Mesodermal cell (in vitro differentiated cells): ENCODE data around the gene TMEM245.

Experiments
- H3K27ac ChIP-seq: 2 replicates; pipeline ENCODE4 v1.7.0; 2013; ENCODE audit warnings: mild to moderate bottlenecking, low read depth, low read length, moderate library complexity; ENCODE audit not compliant: severe bottlenecking
- H3K36me3 ChIP-seq: 2 replicates; pipeline ENCODE4 v1.7.1; 2013; ENCODE audit warnings: mild to moderate bottlenecking, low read length, moderate library complexity; ENCODE audit not compliant: control insufficient read depth, insufficient read depth
- H3K4me1 ChIP-seq: one replicate; pipeline ENCODE4 v1.7.1; 2013; ENCODE audit warnings: mild to moderate bottlenecking, low read length; ENCODE audit not compliant: insufficient read depth, control insufficient read depth, poor library complexity, severe bottlenecking
- H3K4me3 ChIP-seq: 2 replicates; pipeline ENCODE4 v1.7.0; 2013; ENCODE audit warnings: low read length, control low read depth, mild to moderate bottlenecking; ENCODE audit not compliant: insufficient read depth, poor library complexity, severe bottlenecking; ENCODE audit errors: extremely low read depth
- H3K9me3 ChIP-seq: 2 replicates; pipeline ENCODE4 v1.7.1; 2013; ENCODE audit warnings: mild to moderate bottlenecking, low read length, moderate library complexity; ENCODE audit not compliant: control insufficient read depth
- WGBS, 2 experiments: methylation state at CpG; one replicate each; pipeline ENCODE4 v1.1.5; 2013; ENCODE audit warnings: missing lambda C conversion rate in 2 of 2; ENCODE audit not compliant: insufficient coverage in 2 of 2; 5-methylcytosine and 5-hydroxymethylcytosine counted together

TMEM245 gene

DNA sequence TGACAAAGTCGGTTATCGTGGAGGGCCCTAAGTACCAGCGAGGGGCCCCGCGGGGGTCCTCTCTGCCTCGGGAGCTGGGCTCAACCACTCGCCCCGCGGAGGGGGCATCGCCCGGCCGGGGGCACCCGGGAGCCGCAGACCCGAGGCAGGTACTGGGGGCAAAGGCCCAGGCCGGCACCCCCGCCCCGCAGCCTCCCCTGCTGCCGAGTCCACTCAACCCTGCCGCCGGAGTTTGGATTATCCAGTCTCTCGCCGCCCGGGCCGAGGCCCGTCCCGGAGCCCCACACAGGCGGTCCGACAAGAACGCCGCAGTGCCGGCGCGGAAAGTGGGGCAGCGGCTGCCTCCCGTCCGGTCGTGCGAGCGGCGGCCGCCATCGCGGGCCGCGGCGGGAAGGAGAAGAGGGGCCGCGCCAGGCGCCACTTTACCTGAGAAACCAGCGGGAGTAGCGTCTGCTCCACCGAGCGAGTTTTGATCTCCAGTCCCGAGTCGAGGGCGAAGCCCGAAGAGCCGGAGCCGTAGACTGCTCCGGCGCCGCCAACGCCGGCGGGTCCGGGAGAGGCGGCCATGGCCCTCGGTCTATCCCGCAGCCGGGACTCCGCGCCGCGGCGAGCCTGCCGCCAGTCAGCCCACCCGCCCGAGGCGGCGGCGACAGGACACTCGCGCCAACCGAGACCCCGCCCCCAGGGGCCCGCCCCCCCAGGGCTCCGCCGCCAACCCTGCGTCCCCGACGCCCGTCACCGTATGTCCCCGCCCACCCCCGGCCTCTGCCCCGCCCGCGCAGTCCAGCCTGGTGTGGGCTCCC, 106.7 kb downstream of the TMEM245 start, which contains the start of gene CTNNAL1:
Gene CTNNAL1, minus strand, starts transcription at position 624 of the 803 bp plus-strand sequence. Its CDS starts 57 bp downstream, at position 567.
- 0% methylated on average over 50 to 52 of the region's 99 CpGs for WGBS, 2 experiments
- H3K4me1 ChIP-seq, result peaks cover 26% of the 10 kb centered on the region

GRCh38 chr9:109012009-109012875, 107.5 kb downstream of the TMEM245 start:
- Histone ChIP-seq H3K4me1 (peaks cover 26% of the 10 kb centered on the region), H3K9me3 (no peaks in the 10 kb centered on the region), H3K27ac (peak overlapping the region; percentile 89), H3K4me3 (peak overlapping the region; percentile 81), H3K36me3 (peaks cover 1% of the 10 kb centered on the region)
- WGBS, 2 experiments, result 5 to 8% methylated on average over 23 to 24 of the region's 29 CpGs

More for the DNA sequence above, 106.7 kb downstream of the TMEM245 start, which contains the start of gene CTNNAL1:
- H3K27ac ChIP-seq, result peak within 1 kb of the TSS; percentile 89
- H3K36me3 ChIP-seq, result peaks cover 9% of the 10 kb centered on the region
- no peaks in the 10 kb centered on the region for H3K9me3 ChIP-seq
- H3K4me3 ChIP-seq, result peak within 1 kb of the TSS; percentile 81

- Histone ChIP-seq H3K36me3 (peaks cover 7% of the 10 kb centered on the region), H3K4me1 (peaks cover 26% of the 10 kb centered on the region), H3K4me3 (no peak overlapping the region), H3K9me3 (no peaks in the 10 kb centered on the region), H3K27ac (peak overlapping the region; percentile 89)
Measured at GRCh38 chr9:109011231-109011671, 108.5 kb downstream of the TMEM245 start.

- H3K4me3 ChIP-seq, result no peak overlapping the region
- peaks cover 26% of the 10 kb centered on the region for H3K4me1 ChIP-seq
- H3K36me3 ChIP-seq, result peaks cover 7% of the 10 kb centered on the region
- H3K27ac ChIP-seq, result no peak overlapping the region
- H3K9me3 ChIP-seq, result no peaks in the 10 kb centered on the region
- 80 to 100% methylated on average over 1 of the region's 1 CpG for WGBS, 2 experiments
Measured at GRCh38 chr9:109010746-109011145, 109.0 kb downstream of the TMEM245 start.

GRCh38 chr9:109005678-109006077, 114.1 kb downstream of the TMEM245 start:
- WGBS, 2 experiments, result 100% methylated on average over 1 of the region's 3 CpGs; no CpG with 5 or more reads in 1 of the 2 experiments
- H3K4me3 ChIP-seq, result no peak overlapping the region
- H3K4me1 ChIP-seq, result peaks cover 10% of the 10 kb centered on the region
- H3K27ac ChIP-seq, result no peak overlapping the region
- H3K36me3 ChIP-seq, result peaks cover 20% of the 10 kb centered on the region
- H3K9me3 ChIP-seq, result peaks cover 16% of the 10 kb centered on the region

DNA sequence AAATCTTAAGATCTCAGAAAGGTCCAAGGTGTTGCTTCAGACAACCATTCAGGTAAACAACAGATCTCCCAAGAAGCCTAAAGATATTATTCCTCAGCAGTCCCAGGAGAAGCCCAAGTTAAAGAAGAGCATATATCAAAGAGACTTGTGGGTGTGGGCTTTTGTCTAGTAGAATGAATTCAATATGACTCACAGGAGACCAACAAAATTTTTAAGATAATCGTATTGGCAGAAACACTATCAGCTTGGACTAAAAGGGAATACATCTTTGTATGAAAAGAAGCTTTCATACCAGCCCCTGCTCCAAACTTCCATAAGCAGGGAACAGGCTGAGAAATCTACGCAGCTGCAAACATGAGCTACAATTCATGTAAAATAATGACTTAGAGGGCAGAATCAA, 116.6 kb downstream of the TMEM245 start:
- peaks cover 24% of the 10 kb centered on the region for H3K36me3 ChIP-seq
- 86% methylated on average over 1 of the region's 2 CpGs; no CpG with 5 or more reads in 1 of the 2 experiments for WGBS, 2 experiments
- no peak overlapping the region for H3K4me3 ChIP-seq
- peaks cover 16% of the 10 kb centered on the region for H3K9me3 ChIP-seq
- H3K27ac ChIP-seq, result no peak overlapping the region
- H3K4me1 ChIP-seq, result peaks cover 9% of the 10 kb centered on the region

- Histone ChIP-seq H3K4me3 (no peak overlapping the region), H3K9me3 (peaks cover 16% of the 10 kb centered on the region), H3K36me3 (peaks cover 31% of the 10 kb centered on the region), H3K27ac (no peak overlapping the region), H3K4me1 (peaks cover 9% of the 10 kb centered on the region)
- 100% methylated on average over 4 of the region's 4 CpGs; no CpG with 5 or more reads in 1 of the 2 experiments for WGBS, 2 experiments
Measured at GRCh38 chr9:109002141-109002540, 117.6 kb downstream of the TMEM245 start.

DNA sequence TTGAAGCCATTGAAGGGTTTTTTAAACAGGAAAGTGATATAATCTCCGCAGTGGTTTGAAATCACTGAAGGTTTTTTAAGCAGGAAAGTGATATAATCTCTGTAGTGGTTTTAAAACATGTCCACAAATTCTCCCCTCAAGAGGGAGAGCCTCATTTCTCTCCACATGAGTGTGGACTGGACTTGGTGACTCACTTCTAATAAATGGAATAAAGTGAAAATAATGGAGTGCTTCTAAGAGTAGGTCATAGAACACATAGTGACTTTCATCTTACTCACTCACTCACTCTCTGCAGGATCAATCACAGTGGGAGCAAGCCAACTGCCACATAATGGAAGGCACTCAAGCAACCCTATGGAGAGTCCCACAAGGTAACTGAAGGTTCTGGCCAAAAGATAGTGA, 118.5 kb downstream of the TMEM245 start:
- peaks cover 9% of the 10 kb centered on the region for H3K4me1 ChIP-seq
- no CpG with 5 or more reads among the region's 1 CpG for WGBS, 2 experiments
- H3K4me3 ChIP-seq, result no peak overlapping the region
- H3K27ac ChIP-seq, result no peak overlapping the region
- peaks cover 26% of the 10 kb centered on the region for H3K36me3 ChIP-seq
- H3K9me3 ChIP-seq, result peaks cover 16% of the 10 kb centered on the region

GRCh38 chr9:108997112-108997511, 122.6 kb downstream of the TMEM245 start:
- no CpG with 5 or more reads among the region's 1 CpG for WGBS, 2 experiments
- peaks cover 9% of the 10 kb centered on the region for H3K4me1 ChIP-seq
- H3K4me3 ChIP-seq, result no peak overlapping the region
- H3K27ac ChIP-seq, result no peak overlapping the region
- H3K9me3 ChIP-seq, result no peaks in the 10 kb centered on the region
- H3K36me3 ChIP-seq, result peaks cover 32% of the 10 kb centered on the region

DNA sequence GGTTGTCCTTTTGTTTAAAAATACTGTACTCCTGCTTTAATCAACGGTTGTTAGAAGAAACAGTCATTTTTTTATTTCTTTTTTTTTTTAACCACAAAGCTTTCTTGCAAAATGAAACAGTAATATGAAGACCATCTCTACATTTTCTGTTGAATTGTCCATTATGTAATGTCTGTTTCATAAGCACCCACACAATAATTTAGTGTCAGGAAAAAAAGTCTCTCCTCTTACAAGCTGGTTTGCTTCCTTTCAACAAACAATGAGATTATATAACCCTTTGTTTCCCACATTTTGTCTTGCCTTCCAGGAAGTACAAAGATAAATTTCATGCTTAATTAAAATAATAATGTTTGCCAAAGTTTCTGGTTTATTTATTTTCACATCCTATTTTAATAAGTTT, 123.1 kb downstream of the TMEM245 start:
- no peak overlapping the region for H3K27ac ChIP-seq
- peaks cover 8% of the 10 kb centered on the region for H3K4me1 ChIP-seq
- H3K9me3 ChIP-seq, result no peaks in the 10 kb centered on the region
- 86% methylated on average over 1 of the region's 1 CpG; no CpG with 5 or more reads in 1 of the 2 experiments for WGBS, 2 experiments
- peaks cover 33% of the 10 kb centered on the region for H3K36me3 ChIP-seq
- no peak overlapping the region for H3K4me3 ChIP-seq
